OCI-LY7 (cell line): ENCODE data around the gene INPP4A. TPM values are rescaled to one million over a fixed set of nuclear protein-coding genes. Genes with fewer than 3 reads are reported as not detected.

Experiments used
- BruUV-seq: library from RNA; stranded (reverse); fragments of 400-500 nt; replicated peaks from 2 replicates; lab custom pipeline; 2021; lab: Mats Ljungman, UMichigan
- CTCF ChIA-PET: fragments of 300-600 bp; sonication (Branson Sonifier 250); formaldehyde crosslinking; loops from one replicate; lab custom pipeline; 2022; ENCODE audit warnings: antibody characterized with exemption; ENCODE audit not compliant: unreplicated experiment; lab: Charles Lee
- POLR2A ChIA-PET: fragments of 300-600 bp; sonication (Branson Sonifier 250); formaldehyde crosslinking; loops from one replicate; lab custom pipeline; 2022; ENCODE audit warnings: antibody characterized with exemption; lab: Charles Lee
- DNase-seq: peaks from one replicate; pipeline ENCODE4 v3.0.0-alpha.2; 2015; ENCODE audit warnings: low spot score
- H2AFZ ChIP-seq: fragments of 200-600 bp; sonication (generic), shearing (Covaris generic); 2 replicates; pipeline ENCODE4 v1.6.1; 2014; ENCODE audit warnings: mild to moderate bottlenecking, antibody characterized with exemption, low read length, moderate library complexity
- H3K27ac ChIP-seq: fragments of 200-600 bp; sonication (generic); 2 replicates; pipeline ENCODE4 v1.5.1; 2014; ENCODE audit warnings: mixed run types, low read depth, mild to moderate bottlenecking, moderate library complexity, low read length, inconsistent platforms; ENCODE audit not compliant: poor library complexity, severe bottlenecking
- H3K36me3 ChIP-seq: fragments of 200-600 bp; sonication (generic); 2 replicates; pipeline ENCODE4 v1.6.1; 2014; ENCODE audit warnings: mild to moderate bottlenecking, antibody characterized with exemption, low read length, moderate library complexity, mixed read lengths; ENCODE audit not compliant: insufficient read depth
- H3K4me1 ChIP-seq: fragments of 200-600 bp; sonication (generic); 2 replicates; pipeline ENCODE4 v1.5.1; 2014; ENCODE audit warnings: mild to moderate bottlenecking, low read length; ENCODE audit not compliant: insufficient read depth, poor library complexity, severe bottlenecking
- H3K4me2 ChIP-seq: fragments of 200-600 bp; sonication (generic); 2 replicates; pipeline ENCODE4 v1.6.1; 2014; ENCODE audit warnings: mild to moderate bottlenecking, low read length
- H3K4me3 ChIP-seq: fragments of 200-600 bp; sonication (generic); 2 replicates; pipeline ENCODE4 v1.5.1; 2014; ENCODE audit warnings: mild to moderate bottlenecking, low read depth, low read length; ENCODE audit not compliant: poor library complexity, severe bottlenecking
- H3K79me2 ChIP-seq: fragments of 200-600 bp; sonication (generic); 2 replicates; pipeline ENCODE4 v1.6.1; 2016; ENCODE audit warnings: low read depth, mild to moderate bottlenecking, low read length, moderate library complexity, mixed read lengths; ENCODE audit not compliant: insufficient read depth
- H3K9me2 ChIP-seq: fragments of 200-600 bp; sonication (generic); 2 replicates; pipeline ENCODE4 v1.6.1; 2016; ENCODE audit warnings: mild to moderate bottlenecking, low read length, mixed read lengths; ENCODE audit not compliant: insufficient read depth
- H3K9me3 ChIP-seq: fragments of 200-600 bp; sonication (generic); 2 replicates; pipeline ENCODE4 v1.6.1; 2014; ENCODE audit warnings: mild to moderate bottlenecking, mixed run types, low read length, mixed read lengths
- H4K20me1 ChIP-seq: fragments of 200-600 bp; sonication (generic); 2 replicates; pipeline ENCODE4 v1.6.1; 2014; ENCODE audit warnings: mild to moderate bottlenecking, antibody characterized with exemption, low read length, moderate library complexity, mixed read lengths; ENCODE audit not compliant: insufficient read depth
- EZH2phosphoT487 ChIP-seq: fragments of 200-600 bp; sonication (generic); IDR thresholded peaks from 2 replicates; pipeline ENCODE4 v1.6.1; 2018; ENCODE audit warnings: low read depth, borderline replicate concordance, mild to moderate bottlenecking, mixed run types, antibody characterized with exemption, low read length, moderate library complexity, mixed read lengths
- intact Hi-C: fragments of 100-400 bp; cut with micrococcal nuclease; formaldehyde crosslinking; loops from one replicate; pipeline ENCODE4 v1.10.0; 2022; ENCODE audit not compliant: unreplicated experiment
- total RNA-seq, 2 experiments: library from RNA; depleted of rRNA in 1 of 2; stranded (reverse); fragments of >200 nt in 1 of 2; shearing (Covaris generic) in 1 of 2; gene quantifications; 2 replicates each; pipeline ENCODE4 v1.2.3, GENCODE V29; 2014 to 2022
- TF ChIP-seq, protein P1 (sequence below): fragments of 200-600 bp; sonication (generic); conservative IDR thresholded peaks from 2 replicates; pipeline ENCODE4 v1.5.1; 2014; ENCODE audit warnings: mild to moderate bottlenecking, antibody characterized with exemption, low read length, moderate library complexity, mixed read lengths

Gene INPP4A
- total RNA-seq, 2 experiments from 2014 or later, result 28.5 to 28.6 TPM

- no peak overlapping the region for H3K4me3 ChIP-seq
- CTCF ChIA-PET, result no interaction called here
- H3K27ac ChIP-seq, result no peak overlapping the region
- no peaks in the 10 kb centered on the region for H3K9me3 ChIP-seq
- POLR2A ChIA-PET, result interaction anchor here (1.4 kb wide), 1 partner anchor 9 kb away, joined by 4 read pairs; no protein-coding TSS in a partner anchor
- H3K79me2 ChIP-seq, result no peaks in the 10 kb centered on the region
- no peak overlapping the region for H3K4me2 ChIP-seq
- no peaks in the 10 kb centered on the region for H3K36me3 ChIP-seq
- H3K4me1 ChIP-seq, result no peaks in the 10 kb centered on the region
- intact Hi-C loops, result no loop called here
- H4K20me1 ChIP-seq, result no peaks in the 10 kb centered on the region
- H3K9me2 ChIP-seq, result no peaks in the 10 kb centered on the region
- no peak for TF ChIP-seq EZH2phosphoT487
- TF ChIP-seq, protein P1, sequence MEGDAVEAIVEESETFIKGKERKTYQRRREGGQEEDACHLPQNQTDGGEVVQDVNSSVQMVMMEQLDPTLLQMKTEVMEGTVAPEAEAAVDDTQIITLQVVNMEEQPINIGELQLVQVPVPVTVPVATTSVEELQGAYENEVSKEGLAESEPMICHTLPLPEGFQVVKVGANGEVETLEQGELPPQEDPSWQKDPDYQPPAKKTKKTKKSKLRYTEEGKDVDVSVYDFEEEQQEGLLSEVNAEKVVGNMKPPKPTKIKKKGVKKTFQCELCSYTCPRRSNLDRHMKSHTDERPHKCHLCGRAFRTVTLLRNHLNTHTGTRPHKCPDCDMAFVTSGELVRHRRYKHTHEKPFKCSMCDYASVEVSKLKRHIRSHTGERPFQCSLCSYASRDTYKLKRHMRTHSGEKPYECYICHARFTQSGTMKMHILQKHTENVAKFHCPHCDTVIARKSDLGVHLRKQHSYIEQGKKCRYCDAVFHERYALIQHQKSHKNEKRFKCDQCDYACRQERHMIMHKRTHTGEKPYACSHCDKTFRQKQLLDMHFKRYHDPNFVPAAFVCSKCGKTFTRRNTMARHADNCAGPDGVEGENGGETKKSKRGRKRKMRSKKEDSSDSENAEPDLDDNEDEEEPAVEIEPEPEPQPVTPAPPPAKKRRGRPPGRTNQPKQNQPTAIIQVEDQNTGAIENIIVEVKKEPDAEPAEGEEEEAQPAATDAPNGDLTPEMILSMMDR, result no peak
- BruUV-seq, result no TSS peak
- no peak overlapping the region for H2AFZ ChIP-seq
- no peak for DNase-seq
Measured at GRCh38 chr2:98532756-98533155, 88.1 kb downstream of the INPP4A start.

GRCh38 chr2:98533547-98533946 is 88.9 kb downstream of the INPP4A start:
- ChIA-PET CTCF (no interaction called here), POLR2A (no interaction called here)
- no peak for TF ChIP-seq EZH2phosphoT487
- TF ChIP-seq, protein P1, result no peak
- Histone ChIP-seq H3K36me3 (no peaks in the 10 kb centered on the region), H3K9me3 (no peaks in the 10 kb centered on the region), H3K79me2 (no peaks in the 10 kb centered on the region), H3K9me2 (no peaks in the 10 kb centered on the region), H2AFZ (no peak overlapping the region), H3K4me2 (no peak overlapping the region), H3K27ac (no peak overlapping the region), H3K4me1 (no peaks in the 10 kb centered on the region), H3K4me3 (no peak overlapping the region), H4K20me1 (no peaks in the 10 kb centered on the region)
- BruUV-seq, result no TSS peak
- intact Hi-C loops, result no loop called here
- DNase-seq, result no peak

- H3K4me2 ChIP-seq, result no peak overlapping the region
- ChIA-PET CTCF (no interaction called here), POLR2A (no interaction called here)
- no peak overlapping the region for H2AFZ ChIP-seq
- TF ChIP-seq EZH2phosphoT487, result no peak
- TF ChIP-seq, protein P1, result no peak
- H3K79me2 ChIP-seq, result no peaks in the 10 kb centered on the region
- intact Hi-C loops, result no loop called here
- no peak overlapping the region for H3K4me3 ChIP-seq
- DNase-seq, result no peak
- H3K36me3 ChIP-seq, result peaks cover 2% of the 10 kb centered on the region; the same call in 1 of the 2 replicates
- no peak overlapping the region for H3K27ac ChIP-seq
- H3K9me2 ChIP-seq, result no peaks in the 10 kb centered on the region
- no peaks in the 10 kb centered on the region for H4K20me1 ChIP-seq
- H3K4me1 ChIP-seq, result no peaks in the 10 kb centered on the region
- BruUV-seq, result no TSS peak
- H3K9me3 ChIP-seq, result no peaks in the 10 kb centered on the region
Measured at GRCh38 chr2:98534761-98535160, 90.1 kb downstream of the INPP4A start.
